Smooth muscle cell (in vitro differentiated cells): ENCODE results near the gene ARPC2. TPM values are rescaled to one million over a fixed set of nuclear protein-coding genes. Genes with fewer than 3 reads are reported as not detected.

Source experiments
- DNase-seq: peaks from one replicate; lab custom pipeline; 2025; ENCODE audit not compliant: unreplicated experiment; lab: John Stamatoyannopoulos, UW
- H2AFZ ChIP-seq: fragments of 200-600 bp; sonication (generic); 2 replicates; pipeline ENCODE4 v1.6.0; 2016; ENCODE audit warnings: antibody characterized with exemption, low read depth, mild to moderate bottlenecking
- H3F3A ChIP-seq: fragments of 200-600 bp; sonication (generic); 2 replicates; pipeline ENCODE4 v1.6.0; 2017; ENCODE audit warnings: antibody characterized with exemption, low read depth
- H3K27ac ChIP-seq: fragments of 200-600 bp; sonication (generic); 2 replicates; pipeline ENCODE4 v1.5.1; 2016; ENCODE audit warnings: low read depth, mild to moderate bottlenecking
- H3K27me3 ChIP-seq: fragments of 200-600 bp; sonication (generic); 2 replicates; pipeline ENCODE4 v1.6.1; 2016; ENCODE audit warnings: low read depth, mild to moderate bottlenecking
- H3K36me3 ChIP-seq: fragments of 200-600 bp; sonication (generic); 2 replicates; pipeline ENCODE4 v1.5.1; 2016; ENCODE audit warnings: low read depth
- H3K4me1 ChIP-seq: fragments of 200-600 bp; sonication (generic); 2 replicates; pipeline ENCODE4 v1.5.1; 2016; ENCODE audit warnings: low read depth
- H3K4me2 ChIP-seq: fragments of 200-600 bp; sonication (generic); 2 replicates; pipeline ENCODE4 v1.6.0; 2016; ENCODE audit warnings: mild to moderate bottlenecking
- H3K4me3 ChIP-seq: fragments of 200-600 bp; sonication (generic); 2 replicates; pipeline ENCODE4 v1.5.1; 2016; ENCODE audit warnings: mild to moderate bottlenecking
- H3K79me2 ChIP-seq: fragments of 200-600 bp; sonication (generic); 2 replicates; pipeline ENCODE4 v1.6.0; 2016; ENCODE audit warnings: low read depth, mild to moderate bottlenecking
- H3K9ac ChIP-seq: fragments of 200-600 bp; sonication (generic); 2 replicates; pipeline ENCODE4 v1.6.0; 2016; ENCODE audit warnings: low read depth
- H3K9me3 ChIP-seq: fragments of 200-600 bp; sonication (generic); replicated peaks from 2 replicates; pipeline ENCODE4 v1.5.1; 2016; ENCODE audit warnings: low read depth
- H4K20me1 ChIP-seq: fragments of 200-600 bp; sonication (generic); 2 replicates; pipeline ENCODE4 v1.6.0; 2016; ENCODE audit warnings: low read depth
- CTCF ChIP-seq: fragments of 200-600 bp; sonication (generic); IDR thresholded peaks from 2 replicates; pipeline ENCODE4 v1.5.1; 2017; ENCODE audit warnings: borderline replicate concordance, mild to moderate bottlenecking, antibody characterized with exemption; ENCODE audit not compliant: insufficient read depth, poor library complexity, severe bottlenecking
- WGBS: methylation state at CpG from one replicate; pipeline ENCODE4 v1.1.7; 2016; ENCODE audit warnings: low lambda C conversion rate; 5-methylcytosine and 5-hydroxymethylcytosine counted together
- polyA plus RNA-seq: library from polyadenylated mRNA; unstranded; fragments of >200 nt; fragmentation: Nextera tagmentation; extraction: Ambion mirVana; gene quantifications from 2 replicates; pipeline ENCODE4 v1.2.1, GENCODE V29; 2016
- total RNA-seq: library from RNA; depleted of rRNA; stranded (reverse); fragments of >200 nt; gene quantifications from 2 replicates; pipeline ENCODE4 v1.2.3, GENCODE V29; 2014

Gene ARPC2
- total and polyA plus RNA-seq, 2 experiments from 2014 or later = 653 to 858 TPM

GRCh38 chr2:218264773-218265561, 48.0 kb downstream of the ARPC2 start:
- WGBS = 91% methylated on average over 19 of the region's 22 CpGs
- no peak overlapping the region for H3K4me2 ChIP-seq
- no peak for TF ChIP-seq CTCF

GRCh38 chr2:218265626-218266025, 48.6 kb downstream of the ARPC2 start:
- H3K4me1 ChIP-seq = peaks cover 10% of the 10 kb centered on the region
- H3K27ac ChIP-seq = no peak overlapping the region
- no peak for DNase-seq
- no peak overlapping the region for H2AFZ ChIP-seq
- H4K20me1 ChIP-seq = peaks cover 6% of the 10 kb centered on the region
- no peak overlapping the region for H3K4me2 ChIP-seq
- 96% methylated on average over 8 of the region's 8 CpGs for WGBS
- H3K9ac ChIP-seq = no peak overlapping the region
- TF ChIP-seq CTCF = no peak
- H3K79me2 ChIP-seq = peaks cover 22% of the 10 kb centered on the region
- H3K36me3 ChIP-seq = no peaks in the 10 kb centered on the region
- peaks cover 9% of the 10 kb centered on the region for H3F3A ChIP-seq
- no peaks in the 10 kb centered on the region for H3K27me3 ChIP-seq
- H3K9me3 ChIP-seq = no peaks in the 10 kb centered on the region
- H3K4me3 ChIP-seq = no peak overlapping the region

More at GRCh38 chr2:218264773-218265561, 48.0 kb downstream of the ARPC2 start:
- H3K27ac ChIP-seq = no peak overlapping the region
- no peaks in the 10 kb centered on the region for H3K9me3 ChIP-seq
- no peaks in the 10 kb centered on the region for H3K36me3 ChIP-seq
- H2AFZ ChIP-seq = no peak overlapping the region
- no peak overlapping the region for H3K9ac ChIP-seq
- H4K20me1 ChIP-seq = peaks cover 6% of the 10 kb centered on the region
- H3F3A ChIP-seq = peaks cover 16% of the 10 kb centered on the region
- peaks cover 22% of the 10 kb centered on the region for H3K79me2 ChIP-seq
- DNase-seq = no peak
- no peaks in the 10 kb centered on the region for H3K27me3 ChIP-seq
- H3K4me1 ChIP-seq = peaks cover 10% of the 10 kb centered on the region
- no peak overlapping the region for H3K4me3 ChIP-seq

- no peak overlapping the region for H3K27ac ChIP-seq
- H4K20me1 ChIP-seq = peaks cover 6% of the 10 kb centered on the region
- H3K27me3 ChIP-seq = no peaks in the 10 kb centered on the region
- WGBS = 97% methylated on average over 15 of the region's 15 CpGs
- H3K9ac ChIP-seq = no peak overlapping the region
- H3F3A ChIP-seq = peaks cover under 1% of the 10 kb centered on the region
- no peaks in the 10 kb centered on the region for H3K36me3 ChIP-seq
- peaks cover 6% of the 10 kb centered on the region for H3K4me1 ChIP-seq
- no peak for DNase-seq
- H3K9me3 ChIP-seq = no peaks in the 10 kb centered on the region
- H3K4me2 ChIP-seq = no peak overlapping the region
- TF ChIP-seq CTCF = no peak
- H3K4me3 ChIP-seq = no peak overlapping the region
- peaks cover 26% of the 10 kb centered on the region for H3K79me2 ChIP-seq
- no peak overlapping the region for H2AFZ ChIP-seq
Observed at GRCh38 chr2:218266316-218266979, 49.5 kb downstream of the ARPC2 start.

- Histone ChIP-seq H3K79me2 (peaks cover 33% of the 10 kb centered on the region), H3K27me3 (no peaks in the 10 kb centered on the region), H3K4me3 (no peak overlapping the region), H3K4me1 (peaks cover 6% of the 10 kb centered on the region), H3K9me3 (no peaks in the 10 kb centered on the region), H3K36me3 (no peaks in the 10 kb centered on the region), H3K4me2 (no peak overlapping the region), H4K20me1 (peaks cover 6% of the 10 kb centered on the region), H3K27ac (no peak overlapping the region), H3F3A (no peaks in the 10 kb centered on the region), H3K9ac (no peak overlapping the region), H2AFZ (no peak overlapping the region)
- TF ChIP-seq CTCF = no peak
- WGBS = 97% methylated on average over 6 of the region's 6 CpGs
- no peak for DNase-seq
Observed at GRCh38 chr2:218267259-218267658, 50.3 kb downstream of the ARPC2 start.
